MM.1S (cell line): ENCODE measurements around the gene SFMBT1.

Source experiments
- CTCF ChIP-seq: fragments of 300-600 bp; sonication (generic); IDR thresholded peaks from 2 replicates; pipeline ENCODE4 v1.5.1; 2016; ENCODE audit warnings: antibody characterized with exemption, low read length, mixed read lengths
- EZH2 ChIP-seq: fragments of 300-600 bp; sonication (generic); optimal IDR thresholded peaks from 2 replicates; pipeline ENCODE3; 2017; ENCODE audit warnings: low read depth, mild to moderate bottlenecking, antibody characterized with exemption, low read length, mixed read lengths
- EZH2phosphoT487 ChIP-seq: fragments of 300-600 bp; sonication (generic); IDR thresholded peaks from 2 replicates; pipeline ENCODE4 v1.6.1; 2018; ENCODE audit warnings: antibody characterized with exemption, low read length

- TF ChIP-seq CTCF, result no peak
- TF ChIP-seq EZH2, result no peak
- TF ChIP-seq EZH2phosphoT487, result no peak
These were observed 62.0 kb downstream of the SFMBT1 start for GRCh38 chr3:52983828-52984227.
